UCSD-AML1 (cell line): ENCODE data around the gene SH3BP5.

ENCODE experiments used
- DNase-seq: peaks from one replicate; lab custom pipeline; 2025; ENCODE audit not compliant: unreplicated experiment; lab: John Stamatoyannopoulos, UW

SH3BP5 gene

DNA sequence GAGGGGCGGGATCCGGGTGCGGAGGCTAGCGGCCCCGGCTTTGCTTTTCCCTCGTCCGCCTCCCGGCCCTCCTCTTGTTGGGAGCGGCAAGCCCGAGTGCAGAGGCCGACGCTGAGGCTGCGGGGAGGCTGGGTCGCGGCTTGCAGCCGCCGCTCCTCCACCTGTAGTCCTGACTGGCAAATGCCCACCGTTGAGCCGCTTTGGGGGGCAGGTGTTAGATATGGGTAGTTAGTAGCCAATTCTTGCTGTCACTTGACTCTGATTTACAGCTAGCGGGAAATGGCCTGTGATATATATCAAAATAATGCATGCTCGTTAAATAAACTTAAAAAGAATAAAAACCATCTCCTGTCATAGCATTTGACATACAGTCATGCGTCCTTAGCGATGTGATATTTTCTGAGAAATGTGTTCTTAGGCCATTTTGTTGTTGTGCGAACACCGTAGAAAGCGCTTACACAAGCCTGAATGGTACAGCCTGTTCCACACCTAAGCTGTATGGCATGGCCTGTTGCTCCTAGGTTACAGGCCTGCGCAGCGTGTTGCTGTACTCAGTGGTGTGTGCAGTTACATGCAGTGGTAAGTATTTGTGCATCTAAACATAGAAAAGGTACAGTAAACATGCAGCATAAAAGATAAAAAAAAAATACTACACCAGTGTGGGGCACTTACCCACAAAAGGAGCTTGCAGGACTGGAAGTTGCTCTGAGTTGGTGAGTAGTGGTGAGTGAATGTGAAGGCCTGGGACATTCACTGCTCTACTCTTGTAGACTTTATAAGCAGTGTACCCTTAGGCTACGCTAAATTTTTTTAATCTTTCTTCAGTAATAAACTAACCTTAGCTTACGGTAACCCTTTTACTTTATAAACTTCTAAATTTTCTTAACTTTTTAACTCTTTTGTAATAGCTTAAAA is 125.5 kb downstream of the SH3BP5 start:
- DNase-seq, result no peak

DNA sequence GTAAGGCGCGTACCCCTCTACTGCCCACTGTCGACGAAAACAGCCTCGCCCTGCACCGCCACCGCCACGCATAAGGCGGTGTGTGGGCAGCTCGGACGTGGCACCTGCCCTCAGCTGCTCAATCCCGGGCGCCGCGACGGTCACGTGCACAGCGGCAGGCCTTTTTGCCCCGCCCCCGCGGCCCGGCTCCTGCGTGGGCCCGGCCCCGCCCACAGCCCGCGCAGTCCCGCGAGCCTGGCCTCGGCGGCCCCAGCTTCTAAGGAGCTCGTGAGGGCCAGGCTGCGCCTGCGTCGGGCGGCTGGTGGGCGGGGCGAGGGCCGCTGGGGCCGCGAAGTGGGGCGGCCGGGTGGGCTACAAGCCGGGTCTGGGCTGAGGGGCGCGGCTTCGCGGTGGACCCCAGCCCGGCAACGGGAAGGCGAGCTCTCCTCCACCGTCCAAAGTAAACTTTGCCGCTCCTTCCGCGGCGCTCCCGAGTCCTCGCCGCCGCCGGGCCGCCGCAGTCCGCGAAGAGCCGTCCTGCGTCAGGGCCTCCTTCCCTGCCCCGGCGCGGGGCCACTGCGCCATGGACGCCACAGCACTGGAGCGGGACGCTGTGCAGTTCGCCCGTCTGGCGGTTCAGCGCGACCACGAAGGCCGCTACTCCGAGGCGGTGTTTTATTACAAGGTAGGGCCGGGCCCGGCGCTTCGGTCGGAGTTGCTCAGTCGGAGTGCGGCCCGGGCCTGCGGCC is 126.3 kb downstream of the SH3BP5 start, which contains the start of gene CAPN7:
CAPN7 (plus strand) TSS at position 313 of the 728 bp plus-strand sequence; CDS start at position 563, 250 bp downstream.
- no peak for DNase-seq

DNA sequence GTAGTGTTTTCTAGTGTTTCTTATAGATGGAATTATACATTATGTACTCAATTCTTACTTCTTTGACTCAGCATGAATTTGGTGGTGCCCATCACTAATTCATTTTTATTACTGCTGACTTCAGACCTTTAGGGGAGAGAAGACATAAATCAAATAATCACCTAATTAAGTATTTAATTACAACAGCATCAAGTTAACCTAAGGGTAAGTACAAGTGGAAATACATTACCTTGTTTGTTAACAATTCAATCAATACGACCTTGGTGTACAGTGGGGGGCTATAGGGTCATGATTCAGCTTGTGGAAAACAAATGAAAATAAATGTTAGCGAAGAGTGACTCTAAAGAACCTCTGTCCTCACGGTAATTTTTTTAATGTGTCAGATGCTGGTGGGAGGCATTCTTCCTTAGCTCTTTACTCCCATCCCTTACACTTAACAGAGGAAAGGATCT is 126.9 kb downstream of the SH3BP5 start:
- no peak for DNase-seq
